NCI-H1048 (cell line): ENCODE data around the gene LHFPL3.

Experiments used
- DNase-seq: peaks from one replicate; lab custom pipeline; 2025; lab: John Stamatoyannopoulos, UW

Gene LHFPL3

DNA sequence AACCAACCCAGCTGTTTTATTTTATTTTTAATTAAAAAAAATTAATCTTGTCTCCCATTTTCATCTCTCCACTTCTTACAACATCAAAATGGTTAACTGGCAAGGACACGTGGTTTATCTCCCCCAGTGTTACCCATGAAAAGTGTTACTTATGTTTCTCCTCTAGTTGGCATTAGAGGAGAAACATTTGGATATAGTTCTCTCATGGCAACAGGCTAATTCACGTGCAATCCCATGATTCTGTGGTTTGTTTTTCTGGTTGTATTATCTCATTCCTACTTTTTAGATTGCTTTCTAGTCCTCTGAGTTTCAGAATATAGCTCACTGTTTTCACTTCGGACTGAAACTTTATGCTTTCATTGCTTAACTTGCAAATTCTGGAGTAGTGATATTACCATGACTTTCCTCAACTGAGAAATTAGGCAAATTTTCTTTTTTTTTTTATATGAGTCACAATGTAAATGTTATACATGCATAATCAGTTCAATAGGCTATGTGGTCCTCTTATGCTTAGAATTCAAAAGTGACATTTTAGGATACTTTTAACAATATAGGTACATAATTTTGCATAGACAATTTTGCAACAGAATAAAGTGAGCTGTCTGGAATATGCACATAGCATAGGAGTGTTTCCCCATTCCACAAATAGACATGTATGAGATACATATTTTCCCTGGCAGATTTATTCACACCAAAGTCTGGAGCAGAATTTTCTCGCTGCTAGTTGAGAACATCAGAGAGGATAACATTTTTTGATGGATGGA lies 43.0 kb downstream of the LHFPL3 start:
- DNase-seq = no peak

DNA sequence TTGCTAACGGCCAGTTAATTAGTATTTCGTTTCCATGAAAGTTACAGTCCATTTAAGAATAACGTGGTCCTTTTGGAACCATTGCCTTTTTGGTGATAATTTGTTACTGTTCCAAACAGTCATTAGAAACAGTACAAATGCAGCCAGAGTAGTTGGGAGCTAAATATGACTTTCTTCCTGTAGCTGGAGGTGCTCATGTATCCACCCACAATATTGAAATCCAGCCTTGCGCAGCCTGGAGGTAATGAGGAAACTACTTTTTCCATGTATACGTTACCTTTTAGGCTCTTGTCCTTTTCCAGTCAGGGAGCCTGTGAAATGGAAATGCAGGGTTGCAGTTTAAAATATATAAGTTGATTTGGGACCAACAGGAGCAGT lies 43.6 kb downstream of the LHFPL3 start:
- DNase-seq = no peak

DNA sequence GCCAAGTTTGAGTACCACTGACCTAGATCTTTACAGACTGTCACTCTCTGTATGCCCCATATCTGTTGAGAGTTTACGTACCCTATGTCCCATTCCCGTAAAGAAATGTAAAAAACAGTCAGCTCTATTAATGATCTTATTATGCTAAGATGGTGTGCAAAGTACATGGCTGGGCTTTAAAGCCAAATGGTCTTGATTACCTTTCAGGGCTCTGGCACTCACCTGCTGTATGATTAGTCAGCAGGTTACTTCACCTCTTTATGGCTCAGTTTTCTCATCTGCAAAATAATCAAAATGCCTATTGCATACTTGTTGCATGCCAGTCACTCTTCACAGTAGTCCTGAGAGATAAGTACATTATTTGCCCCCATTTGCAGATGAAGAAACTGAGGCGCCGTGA lies 54.2 kb downstream of the LHFPL3 start:
- DNase-seq = no peak

DNA sequence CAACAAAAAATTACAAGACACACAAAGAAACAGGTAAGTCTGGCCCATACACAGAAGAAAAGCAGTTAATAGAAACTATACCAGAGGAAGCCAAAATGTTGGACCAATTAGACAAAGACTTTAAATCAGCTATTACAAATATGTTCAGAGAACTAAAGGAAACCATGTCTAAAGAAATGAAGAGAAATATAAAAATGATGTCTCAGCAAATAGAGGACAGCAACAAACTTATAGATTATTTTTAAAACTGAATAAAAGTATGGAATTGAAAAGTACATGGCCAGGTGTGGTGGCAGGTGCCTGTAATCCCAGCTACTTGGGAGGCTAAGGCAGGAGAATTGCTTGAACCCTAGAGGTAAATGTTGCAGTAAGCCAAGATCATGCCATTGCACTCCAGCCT lies 58.5 kb downstream of the LHFPL3 start:
- DNase-seq = no peak

DNA sequence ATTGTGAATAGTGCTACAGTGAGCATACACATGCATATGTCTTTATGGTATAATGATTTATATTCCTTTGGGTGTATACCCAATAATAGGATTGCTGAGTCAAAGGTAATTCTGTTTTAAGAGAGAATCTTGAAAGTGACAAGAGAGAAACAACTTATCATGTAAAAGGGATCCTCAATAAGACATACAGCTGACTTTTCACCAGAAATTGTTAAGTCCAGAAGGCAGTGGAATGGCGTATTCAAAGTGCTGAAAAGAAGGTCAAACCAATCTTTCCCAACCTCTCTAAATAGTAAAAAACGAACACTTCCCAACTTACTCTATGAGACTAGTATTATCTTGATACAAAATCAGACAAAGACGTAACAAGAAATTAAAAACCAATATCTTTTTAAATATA lies 59.8 kb downstream of the LHFPL3 start:
- no peak for DNase-seq

DNA sequence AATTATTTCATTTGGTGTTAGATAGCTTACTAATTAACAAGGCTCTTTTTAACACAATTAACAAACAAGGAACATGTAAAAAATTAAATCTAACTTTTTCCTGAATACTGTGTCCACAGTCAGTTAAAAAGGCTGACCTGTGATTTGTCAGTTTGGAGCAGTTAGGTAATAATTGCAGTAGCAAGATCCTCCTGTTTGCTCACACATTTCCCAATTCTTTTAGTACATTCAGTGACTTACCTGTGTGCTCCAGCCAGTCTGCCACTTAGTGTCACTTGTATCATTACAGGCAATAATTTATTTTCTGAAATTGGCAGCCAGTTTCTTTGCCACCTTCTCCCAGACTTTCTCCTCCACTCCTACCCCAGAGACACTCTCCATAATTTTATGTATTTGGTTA lies 66.8 kb downstream of the LHFPL3 start:
- DNase-seq = no peak

DNA sequence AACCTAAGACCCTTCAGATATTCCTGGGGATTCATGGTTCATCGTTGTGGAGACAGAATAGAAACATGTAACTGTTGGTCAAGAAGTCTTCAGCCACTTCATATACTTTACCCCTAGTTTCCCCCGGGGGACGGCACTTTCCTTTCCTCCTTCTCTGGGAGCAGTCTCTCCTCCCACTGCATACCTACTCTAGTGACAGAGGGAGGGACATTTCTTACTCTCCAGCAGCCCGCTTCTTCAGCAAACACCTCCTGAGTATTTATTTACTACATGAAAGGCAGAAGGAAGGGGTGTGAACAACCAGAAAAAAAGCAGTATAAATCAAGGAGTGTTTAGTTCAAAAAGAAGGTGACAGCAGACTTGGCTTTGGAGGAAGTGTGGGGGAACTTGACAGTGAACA lies 69.0 kb downstream of the LHFPL3 start:
- no peak for DNase-seq

DNA sequence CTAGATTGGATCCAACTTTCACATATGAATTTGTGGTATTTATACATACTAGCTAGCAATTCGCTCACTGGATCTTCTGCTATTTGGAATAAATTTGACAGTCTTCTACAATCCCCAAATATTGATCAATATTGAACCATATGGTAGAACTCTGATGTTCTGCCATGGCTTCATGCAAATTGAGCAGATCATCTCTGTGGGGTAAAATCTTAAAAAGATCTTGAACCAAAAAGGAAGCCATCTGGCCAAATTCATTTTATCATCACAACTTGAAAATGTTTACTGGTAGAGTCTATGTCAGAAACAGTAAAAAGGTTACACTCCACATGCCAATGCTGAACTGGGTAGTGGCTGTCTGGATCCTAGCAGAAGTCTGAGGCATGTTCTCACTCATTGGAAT lies 80.0 kb downstream of the LHFPL3 start:
- no peak for DNase-seq

DNA sequence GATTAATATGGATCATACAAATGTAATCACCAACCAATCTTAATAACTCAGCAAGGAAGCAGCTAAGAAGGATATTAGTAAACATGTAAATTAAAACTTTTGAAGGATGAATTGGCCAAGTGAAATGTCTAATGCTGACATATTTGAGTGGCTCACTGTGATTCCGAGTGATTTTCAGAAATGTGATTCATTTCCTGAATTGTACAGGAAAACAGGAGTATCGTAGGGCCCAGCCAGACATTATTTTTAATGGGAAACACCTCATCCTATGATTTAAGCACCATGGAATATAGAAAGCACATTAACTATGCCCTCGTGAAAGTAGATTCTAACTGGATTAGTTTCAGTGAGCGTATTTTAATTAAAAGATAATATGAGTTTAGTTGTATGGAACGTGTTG lies 82.3 kb downstream of the LHFPL3 start:
- DNase-seq = no peak

DNA sequence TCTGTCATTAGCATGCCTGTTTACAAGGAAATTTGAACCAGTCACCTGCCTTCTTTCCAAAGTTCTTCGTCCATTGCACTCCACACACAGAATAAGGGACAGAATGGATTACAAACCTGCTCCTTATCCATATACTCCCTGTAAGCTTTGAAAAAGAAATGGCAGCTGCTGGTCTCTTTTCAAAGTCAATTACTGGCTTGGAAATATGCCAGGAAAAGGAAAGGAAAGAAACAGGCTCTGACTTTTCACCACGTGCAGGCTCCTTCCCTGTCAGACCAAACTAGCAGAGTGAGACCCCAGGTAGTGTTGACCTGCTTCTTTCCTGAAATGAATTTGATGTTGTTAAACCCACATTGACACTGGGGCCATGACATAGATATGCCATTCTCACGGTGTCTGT lies 84.5 kb downstream of the LHFPL3 start:
- DNase-seq = no peak

DNA sequence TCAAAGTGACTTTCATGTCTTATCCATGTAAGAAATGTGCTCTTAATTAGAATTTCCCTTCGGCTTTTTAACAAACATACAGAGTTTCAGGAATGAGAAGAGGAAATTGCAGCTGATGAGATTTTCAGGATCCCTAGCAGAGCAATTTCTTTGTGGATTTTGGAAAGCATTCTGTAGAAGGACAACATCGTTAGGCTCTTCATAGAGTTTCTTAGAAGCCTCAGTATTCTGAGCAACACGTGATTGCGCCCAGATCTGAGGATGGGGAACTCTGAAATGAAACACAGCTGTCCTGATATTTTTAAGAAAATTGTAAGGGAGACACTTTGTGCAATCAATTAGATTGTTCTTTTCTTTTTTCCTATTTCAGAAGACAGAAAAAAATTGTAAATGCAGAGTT lies 85.8 kb downstream of the LHFPL3 start:
- no peak for DNase-seq

DNA sequence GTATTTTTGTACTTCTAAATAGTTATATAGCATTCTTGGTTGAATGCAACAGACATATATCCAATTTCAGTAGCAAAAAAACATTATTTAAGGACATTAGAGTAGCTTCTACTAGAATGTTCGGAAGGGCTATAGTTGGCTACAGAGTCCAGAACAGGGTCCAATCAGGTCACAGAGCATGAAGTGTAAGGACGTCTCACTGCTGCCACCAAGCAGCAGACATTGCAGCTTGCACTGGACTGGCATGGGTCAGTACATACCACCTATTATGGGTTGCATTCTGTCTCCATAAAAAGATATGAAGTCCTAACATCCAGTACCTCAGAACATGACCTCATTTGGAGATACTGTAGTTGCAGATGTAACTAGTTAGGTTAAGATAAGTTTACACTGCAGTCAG lies 87.3 kb downstream of the LHFPL3 start:
- DNase-seq = no peak

DNA sequence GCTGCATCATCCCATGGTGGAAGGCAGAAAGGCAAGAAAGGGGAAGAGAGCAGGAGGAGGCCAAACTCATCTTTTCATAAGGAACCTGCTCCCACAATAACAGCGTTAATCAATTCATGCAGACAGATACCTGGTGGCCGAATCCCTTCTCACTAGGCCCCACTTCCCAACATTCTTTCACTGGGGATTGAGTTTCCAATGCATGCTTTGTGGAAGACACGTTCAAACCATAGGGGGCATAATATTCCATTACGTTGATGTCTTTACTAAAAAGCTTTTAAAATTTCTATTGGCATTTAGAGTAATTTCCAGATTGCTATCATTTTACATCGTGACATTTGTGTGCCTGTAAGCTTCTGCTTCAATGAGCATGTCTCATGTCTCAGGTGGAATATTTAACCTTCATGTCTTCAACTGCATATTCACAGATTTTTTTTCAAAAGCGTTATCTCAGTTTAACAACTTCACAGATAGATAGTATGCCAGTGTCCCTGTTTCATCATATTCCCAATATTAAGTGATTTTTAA lies 88.5 kb downstream of the LHFPL3 start:
- DNase-seq = no peak

DNA sequence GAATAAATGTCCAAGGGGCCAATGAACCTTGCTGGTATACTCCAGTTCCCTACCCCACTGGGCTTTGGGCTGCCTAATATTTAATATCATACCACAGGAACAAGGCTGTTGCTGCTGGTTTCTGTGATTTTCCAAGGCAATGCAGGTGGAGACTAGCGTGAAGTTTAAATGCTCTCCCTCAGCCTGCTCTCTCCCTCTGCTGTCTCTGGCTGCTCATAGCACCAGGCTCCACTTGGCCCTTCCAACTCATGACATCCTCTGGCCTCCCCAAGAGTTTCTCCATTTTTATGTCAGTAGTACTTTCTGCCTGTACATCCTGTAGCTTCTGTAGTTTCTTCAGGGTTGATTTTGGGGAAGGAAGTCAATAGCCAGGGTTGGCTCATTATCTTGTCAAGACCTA lies 103.5 kb downstream of the LHFPL3 start:
- no peak for DNase-seq

DNA sequence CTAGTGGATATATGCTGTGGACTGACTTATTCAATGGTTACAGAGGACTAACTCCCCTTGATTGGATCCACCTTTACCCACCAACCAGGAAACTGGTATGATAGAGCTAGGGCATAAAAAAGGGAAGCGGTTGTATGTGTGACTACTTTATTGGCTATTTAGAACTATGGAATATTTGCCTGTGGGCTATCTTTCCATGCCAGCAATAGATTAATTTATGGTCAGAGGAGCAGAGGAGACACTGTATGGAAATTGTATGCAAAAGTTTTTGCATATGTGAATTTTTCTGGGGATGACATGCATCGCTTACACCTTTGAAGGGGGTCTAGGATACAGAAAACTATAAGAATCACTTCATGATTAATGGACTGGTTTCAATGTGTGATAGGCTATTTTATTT lies 105.7 kb downstream of the LHFPL3 start:
- peak; percentile 88 for DNase-seq

DNA sequence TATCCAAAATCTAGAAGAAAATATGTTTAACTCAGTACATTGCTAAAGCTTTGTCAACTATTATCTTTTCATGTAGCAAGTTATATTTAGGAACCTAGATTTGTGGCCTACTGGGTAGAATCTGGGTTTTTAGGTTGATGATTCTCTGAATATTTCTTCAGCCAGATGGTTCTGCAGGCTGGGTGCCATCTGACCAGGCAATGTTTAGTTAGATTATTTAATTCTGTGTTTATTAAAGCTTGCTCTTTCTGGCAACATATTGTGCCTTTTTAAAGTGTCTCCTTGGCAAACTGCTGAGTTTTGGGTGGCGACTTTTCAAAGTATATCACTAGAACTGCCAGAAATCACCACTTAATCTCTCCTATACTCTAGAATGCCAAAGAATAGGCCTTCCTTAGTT lies 114.1 kb downstream of the LHFPL3 start:
- DNase-seq = no peak

DNA sequence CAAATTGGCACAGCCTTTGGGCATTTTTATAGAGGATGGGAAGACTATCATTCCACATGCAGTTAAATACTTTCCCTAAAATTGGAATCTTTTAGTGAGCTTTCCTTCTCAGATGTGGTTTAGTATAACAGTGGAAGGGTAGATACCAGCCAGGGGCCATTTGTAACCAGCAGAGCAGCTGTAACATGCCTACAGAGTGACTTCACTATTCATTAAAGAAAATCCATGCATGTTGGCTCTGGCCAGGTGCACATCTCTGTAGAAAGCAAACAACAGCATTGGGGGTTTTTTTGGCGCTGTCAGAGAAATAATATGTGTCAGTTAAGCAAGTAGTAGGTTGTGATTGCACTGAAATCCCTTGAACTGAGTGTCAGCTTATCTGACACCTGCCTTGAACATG lies 115.6 kb downstream of the LHFPL3 start:
- DNase-seq = no peak

DNA sequence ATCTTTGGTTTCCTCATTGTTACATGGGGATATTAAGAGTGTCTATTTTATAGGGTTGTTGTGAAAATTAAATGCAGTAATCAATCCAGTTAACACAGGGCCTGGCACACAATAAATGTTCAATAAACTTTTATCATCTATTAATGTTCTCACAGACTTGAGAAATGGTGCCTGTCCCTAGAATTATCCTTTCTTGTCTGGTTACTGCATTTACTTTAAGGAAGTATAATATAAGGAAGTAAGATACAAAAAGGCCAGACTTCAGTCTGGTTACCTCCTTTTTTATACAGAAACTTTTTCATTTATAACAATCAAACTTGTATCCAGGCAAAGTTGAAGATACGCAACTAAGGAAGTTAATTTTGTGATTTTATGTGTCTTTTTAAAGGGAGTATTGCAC lies 117.0 kb downstream of the LHFPL3 start:
- DNase-seq = no peak

DNA sequence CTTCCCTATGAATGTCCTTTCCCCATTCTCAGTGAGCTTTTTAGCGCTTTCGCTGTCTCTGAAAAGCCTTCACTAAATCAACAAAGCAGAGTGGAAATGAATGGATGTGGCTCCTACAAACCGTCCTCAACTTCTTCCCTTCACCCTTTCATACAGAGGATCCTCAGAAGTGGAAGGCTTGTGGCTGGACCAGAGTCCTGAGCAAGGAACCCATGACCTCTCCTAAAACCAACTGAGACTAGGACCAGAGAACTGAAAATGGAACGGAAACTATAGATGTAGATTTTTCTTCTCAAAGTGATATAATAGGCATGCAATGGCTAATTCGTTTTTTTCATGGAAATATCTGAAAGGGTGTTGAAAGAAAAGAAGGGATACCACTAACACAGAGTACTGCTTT lies 122.5 kb downstream of the LHFPL3 start:
- DNase-seq = no peak

DNA sequence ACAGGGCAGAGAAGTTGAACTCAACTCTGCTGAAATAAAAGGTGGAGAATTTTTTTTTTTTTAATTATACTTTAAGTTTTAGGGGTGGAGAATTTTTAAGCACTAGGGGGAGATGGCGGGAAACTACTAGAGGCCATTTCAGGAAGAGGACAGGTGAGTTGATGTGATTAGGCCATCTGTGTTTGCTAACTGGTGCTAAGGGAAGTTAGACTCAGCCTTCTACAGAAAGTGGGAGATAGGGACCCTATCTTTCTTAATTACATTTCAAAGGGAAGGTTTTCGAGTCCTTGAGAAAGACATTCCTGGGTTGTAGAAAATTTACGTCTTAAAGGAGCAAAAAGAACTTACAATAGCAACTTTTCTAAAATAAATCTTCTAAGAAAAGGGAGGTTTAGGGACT lies 124.8 kb downstream of the LHFPL3 start:
- no peak for DNase-seq

DNA sequence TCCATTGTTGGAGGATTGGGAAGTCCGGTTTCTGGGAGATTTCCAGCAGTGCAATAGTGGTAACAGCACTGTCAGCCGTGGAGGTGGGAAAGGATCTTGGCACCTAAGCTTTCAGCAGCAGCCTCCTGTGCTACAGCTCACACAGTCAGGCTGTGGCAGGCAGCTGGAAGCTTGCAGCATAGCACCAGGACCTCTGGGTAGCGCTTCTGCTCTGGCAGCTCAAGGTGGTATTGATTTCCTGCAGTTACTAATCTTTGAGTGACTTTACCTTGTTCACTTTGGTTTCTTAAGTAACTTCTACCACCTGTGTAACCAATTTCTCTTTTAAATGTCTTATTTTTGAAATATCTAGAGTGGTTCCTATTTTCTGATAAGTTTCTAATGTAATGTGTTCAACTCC lies 130.5 kb downstream of the LHFPL3 start:
- DNase-seq = no peak

DNA sequence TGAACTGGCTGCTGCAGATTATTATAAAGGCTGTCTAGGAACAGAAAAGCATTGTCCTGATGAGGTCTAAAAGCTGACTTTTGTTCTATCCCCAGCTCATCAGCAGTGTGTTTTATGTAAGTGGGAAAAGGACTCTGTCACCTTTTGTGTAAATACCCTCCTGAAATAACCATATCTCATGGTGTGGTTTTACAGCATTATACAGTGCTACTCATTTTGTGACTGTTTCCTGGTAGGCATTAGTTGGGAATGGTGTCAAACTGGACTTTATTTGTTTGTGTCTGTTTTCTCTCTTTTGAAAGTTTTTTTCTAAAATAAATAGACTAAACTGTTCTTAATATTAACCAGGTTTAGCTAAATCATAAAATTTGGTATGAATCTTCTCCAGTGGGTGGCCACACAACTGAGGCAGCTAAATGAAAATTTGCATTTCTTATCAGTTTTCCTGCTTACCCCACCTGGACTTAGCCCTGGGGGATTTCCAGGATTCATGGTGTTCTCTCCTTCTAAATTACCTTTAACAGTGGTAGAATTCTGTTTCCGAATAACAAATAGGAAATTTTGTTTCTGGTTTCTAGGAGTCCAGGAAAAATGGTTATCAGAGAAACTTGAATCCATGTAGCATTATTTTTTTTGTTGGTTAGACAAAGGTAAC lies 140.9 kb downstream of the LHFPL3 start:
- peak; percentile 65 for DNase-seq

DNA sequence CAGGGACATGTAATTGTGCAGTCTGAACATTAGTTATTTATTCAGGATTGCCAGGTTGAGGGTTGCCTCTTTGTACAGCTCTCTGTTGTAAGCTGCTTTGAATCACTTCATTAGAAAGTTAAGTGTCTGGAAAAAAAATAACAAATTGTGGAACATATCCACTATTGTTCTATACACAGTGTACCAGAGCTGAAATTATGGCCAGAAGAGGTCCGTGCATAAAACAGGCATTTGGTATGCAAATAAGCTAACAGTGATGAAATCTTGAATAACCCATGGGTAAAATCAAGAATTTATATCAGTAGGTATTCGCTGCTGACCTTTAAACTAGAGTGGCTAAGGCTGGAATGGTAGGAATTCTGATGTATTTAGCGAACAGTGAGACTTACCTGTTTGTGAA lies 152.1 kb downstream of the LHFPL3 start:
- peak; percentile 69 for DNase-seq
